ENCODE measurements around the gene ZNF474. TPM values are rescaled to one million over a fixed set of nuclear protein-coding genes. Genes with fewer than 3 reads are reported as not detected.

ZNF474 gene
- total RNA-seq, 3 donors from 2014 or later: 0.33 to 0.48 (median 0.44) TPM

DNA sequence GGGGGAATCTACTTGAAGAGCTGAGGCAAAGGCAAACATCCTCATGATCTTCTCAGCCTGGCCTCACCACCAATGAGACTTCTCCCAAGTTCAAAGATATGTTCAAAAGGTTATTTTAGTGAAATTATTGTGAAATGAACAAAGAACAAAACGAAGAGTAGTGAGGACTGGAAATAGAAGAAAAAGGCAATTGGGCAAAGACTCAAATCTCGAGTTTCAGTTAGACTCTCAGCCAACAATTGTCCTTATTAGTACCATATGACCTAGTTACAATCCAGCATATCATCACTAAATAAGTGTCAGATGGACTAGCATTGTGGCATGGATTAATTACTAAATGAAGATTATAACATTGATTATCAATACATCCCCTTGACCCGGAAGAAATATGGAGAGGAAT, 9.0 kb downstream of the ZNF474 start:
- Histone ChIP-seq H3K9me3 (no peaks in the 10 kb centered on the region), H3K36me3 (no peaks in the 10 kb centered on the region), H3K4me1 (no peaks in the 10 kb centered on the region), H3K4me3 (no peak overlapping the region), H3K27ac (no peak overlapping the region), H3K27me3 (no peaks in the 10 kb centered on the region)
- DNase-seq (ENCODE audit: low spot score in 2 of 2): no peak
- TF ChIP-seq CTCF (IDR thresholded peaks at IDR 0.05): no peak
- no peak for TF ChIP-seq POLR2AphosphoS5 (IDR thresholded peaks at IDR 0.05)
- no peak for TF ChIP-seq POLR2A (IDR thresholded peaks at IDR 0.05)
- intact Hi-C loops (cut with DNase I; ENCODE audit: low total_unique reads): no loop called here

DNA sequence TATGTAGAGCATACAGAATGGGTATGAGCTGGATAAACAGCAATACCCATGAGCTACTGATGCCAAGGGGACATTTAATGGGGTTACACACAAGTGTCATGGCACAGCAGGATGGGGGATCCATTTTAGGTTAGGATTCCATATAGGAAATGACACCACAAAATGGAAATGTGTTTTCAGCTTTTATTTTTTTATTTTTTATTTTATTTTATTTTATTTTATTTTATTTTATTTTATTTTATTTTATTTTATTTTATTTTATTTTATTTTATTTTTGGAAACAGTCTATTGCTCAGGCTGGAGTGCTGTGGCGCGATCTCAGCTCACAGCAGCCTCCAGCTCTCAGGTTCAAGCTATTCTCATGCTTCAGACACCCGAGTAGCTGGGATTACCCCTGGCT, 11.6 kb downstream of the ZNF474 start:
- Histone ChIP-seq H3K9me3 (no peaks in the 10 kb centered on the region), H3K4me3 (no peak overlapping the region), H3K27me3 (no peaks in the 10 kb centered on the region), H3K36me3 (no peaks in the 10 kb centered on the region), H3K4me1 (no peaks in the 10 kb centered on the region), H3K27ac (no peak overlapping the region)
- TF ChIP-seq CTCF (IDR thresholded peaks at IDR 0.05) (no peak), POLR2AphosphoS5 (IDR thresholded peaks at IDR 0.05) (no peak), POLR2A (IDR thresholded peaks at IDR 0.05) (no peak)
- intact Hi-C loops (cut with DNase I; ENCODE audit: low total_unique reads): no loop called here
- DNase-seq (ENCODE audit: low spot score in 2 of 2): no peak

- Histone ChIP-seq H3K27me3 (no peaks in the 10 kb centered on the region), H3K9me3 (no peaks in the 10 kb centered on the region), H3K4me1 (no peaks in the 10 kb centered on the region), H3K4me3 (no peak overlapping the region), H3K27ac (no peak overlapping the region), H3K36me3 (no peaks in the 10 kb centered on the region)
- no peak for DNase-seq (ENCODE audit: low spot score in 2 of 2)
- intact Hi-C loops (cut with DNase I; ENCODE audit: low total_unique reads): no loop called here
- TF ChIP-seq POLR2AphosphoS5 (IDR thresholded peaks at IDR 0.05) (no peak), POLR2A (IDR thresholded peaks at IDR 0.05) (no peak), CTCF (IDR thresholded peaks at IDR 0.05) (no peak)
These were observed 12.4 kb downstream of the ZNF474 start for GRCh38 chr5:122141751-122142150.

GRCh38 chr5:122142480-122143164, 13.3 kb downstream of the ZNF474 start:
- Histone ChIP-seq H3K27me3 (no peaks in the 10 kb centered on the region), H3K4me3 (no peak overlapping the region), H3K36me3 (no peaks in the 10 kb centered on the region), H3K27ac (no peak overlapping the region), H3K9me3 (no peaks in the 10 kb centered on the region), H3K4me1 (no peaks in the 10 kb centered on the region)
- DNase-seq (ENCODE audit: low spot score in 2 of 2): no peak
- intact Hi-C loops (cut with DNase I; ENCODE audit: low total_unique reads): no loop called here
- TF ChIP-seq POLR2A (IDR thresholded peaks at IDR 0.05): no peak
- TF ChIP-seq CTCF (IDR thresholded peaks at IDR 0.05): no peak
- no peak for TF ChIP-seq POLR2AphosphoS5 (IDR thresholded peaks at IDR 0.05)

DNA sequence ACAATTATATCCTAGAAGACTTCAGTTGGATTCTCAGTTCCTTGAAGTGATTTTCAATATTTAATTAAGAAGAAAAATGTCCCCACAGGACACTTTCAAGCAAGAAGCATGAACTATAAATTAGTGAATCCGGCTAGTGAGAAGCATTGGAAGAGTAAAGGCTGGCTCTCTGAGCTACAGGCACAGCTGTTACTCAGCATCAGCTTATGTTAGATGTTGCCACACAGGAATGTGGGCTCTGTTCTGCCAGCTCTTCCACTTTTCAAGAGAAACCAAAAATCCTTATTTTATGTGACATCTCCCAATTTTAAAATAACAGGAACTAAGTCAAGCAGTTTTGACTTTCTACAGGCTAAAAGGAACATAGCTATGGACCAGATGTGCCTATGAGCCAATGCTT, 14.9 kb downstream of the ZNF474 start:
- no peaks in the 10 kb centered on the region for H3K36me3 ChIP-seq
- DNase-seq (ENCODE audit: low spot score in 2 of 2): no peak
- no peaks in the 10 kb centered on the region for H3K9me3 ChIP-seq
- intact Hi-C loops (cut with DNase I; ENCODE audit: low total_unique reads): no loop called here
- no peak overlapping the region for H3K4me3 ChIP-seq
- H3K27ac ChIP-seq: no peak overlapping the region
- no peaks in the 10 kb centered on the region for H3K4me1 ChIP-seq
- no peaks in the 10 kb centered on the region for H3K27me3 ChIP-seq
- TF ChIP-seq CTCF (IDR thresholded peaks at IDR 0.05) (no peak), POLR2AphosphoS5 (IDR thresholded peaks at IDR 0.05) (no peak), POLR2A (IDR thresholded peaks at IDR 0.05) (no peak)
